GM18505 (cell line): ENCODE measurements around the gene RETN.
A peak's percentile ranks its signal among the peaks of the same experiment; 100 is the strongest.

Experiments
- ATAC-seq: cut with Tn5 transposase; IDR thresholded peaks from one replicate; pipeline ENCODE4 v1.9.1; 2021; ENCODE audit not compliant: unreplicated experiment
- POLR2A ChIP-seq: IDR thresholded peaks from 4 replicates; pipeline ENCODE4 v1.6.1; 2011; ENCODE audit warnings: borderline replicate concordance; ENCODE audit not compliant: insufficient read depth, insufficient read length; ENCODE audit errors: extremely low read depth

The RETN gene

GRCh38 chr19:7694499-7694898, 25.6 kb downstream of the RETN start:
- TF ChIP-seq POLR2A = no peak
- ATAC-seq = no peak

DNA sequence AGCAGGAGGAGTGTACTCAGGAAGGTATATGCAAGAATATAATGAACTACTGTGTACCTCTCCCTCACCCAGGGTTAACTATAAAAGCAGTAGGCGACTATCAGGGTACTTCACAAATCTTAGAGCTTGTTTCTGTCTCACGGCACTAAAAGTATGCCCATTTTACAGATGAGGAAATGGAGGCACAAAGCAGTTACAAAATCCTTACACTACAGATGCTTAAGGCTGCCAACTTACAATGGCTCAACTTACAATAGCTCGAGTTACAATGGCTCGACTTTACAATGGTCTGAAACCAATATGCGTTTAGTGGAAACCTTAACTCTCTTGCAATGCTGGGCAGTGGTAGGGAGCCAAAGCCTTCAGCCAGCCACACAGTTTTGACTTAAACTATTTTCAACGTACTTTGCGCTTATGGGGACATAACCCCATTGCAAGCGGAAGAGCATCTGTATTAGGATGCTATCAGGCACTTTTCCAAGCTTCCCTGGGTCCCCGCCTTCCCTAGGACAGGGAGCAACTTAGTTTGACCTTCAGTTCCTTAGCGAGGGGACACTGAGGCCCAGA, 29.0 kb downstream of the RETN start:
- no peak for ATAC-seq

GRCh38 chr19:7698583-7698982, 29.7 kb downstream of the RETN start:
- ATAC-seq = no peak
- TF ChIP-seq POLR2A = peak; percentile 26

More for the DNA sequence above, 29.0 kb downstream of the RETN start:
- no peak for TF ChIP-seq POLR2A

DNA sequence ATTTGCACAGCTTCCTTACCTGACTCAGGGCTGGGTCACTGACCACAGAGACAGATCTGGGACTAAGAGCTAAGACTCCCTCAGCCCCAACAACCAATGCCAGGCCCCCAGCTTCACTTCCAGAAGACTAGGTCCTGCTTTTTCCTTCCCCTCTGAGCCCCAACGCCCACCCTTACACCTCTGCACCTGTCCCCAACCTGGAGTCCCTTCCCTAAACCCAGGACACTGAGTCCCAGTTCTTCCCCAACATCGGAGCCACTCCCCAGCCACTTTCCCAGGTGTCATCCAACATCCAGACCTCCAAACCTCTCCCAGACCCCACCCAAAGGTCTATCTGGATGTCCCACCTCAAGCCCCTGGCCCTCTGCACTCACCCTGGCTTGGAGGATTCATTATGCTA, 30.2 kb downstream of the RETN start:
- peak; percentile 26 for TF ChIP-seq POLR2A
- ATAC-seq = no peak

GRCh38 chr19:7699417-7700401, 30.9 kb downstream of the RETN start:
- TF ChIP-seq POLR2A = peak; percentile 50

DNA sequence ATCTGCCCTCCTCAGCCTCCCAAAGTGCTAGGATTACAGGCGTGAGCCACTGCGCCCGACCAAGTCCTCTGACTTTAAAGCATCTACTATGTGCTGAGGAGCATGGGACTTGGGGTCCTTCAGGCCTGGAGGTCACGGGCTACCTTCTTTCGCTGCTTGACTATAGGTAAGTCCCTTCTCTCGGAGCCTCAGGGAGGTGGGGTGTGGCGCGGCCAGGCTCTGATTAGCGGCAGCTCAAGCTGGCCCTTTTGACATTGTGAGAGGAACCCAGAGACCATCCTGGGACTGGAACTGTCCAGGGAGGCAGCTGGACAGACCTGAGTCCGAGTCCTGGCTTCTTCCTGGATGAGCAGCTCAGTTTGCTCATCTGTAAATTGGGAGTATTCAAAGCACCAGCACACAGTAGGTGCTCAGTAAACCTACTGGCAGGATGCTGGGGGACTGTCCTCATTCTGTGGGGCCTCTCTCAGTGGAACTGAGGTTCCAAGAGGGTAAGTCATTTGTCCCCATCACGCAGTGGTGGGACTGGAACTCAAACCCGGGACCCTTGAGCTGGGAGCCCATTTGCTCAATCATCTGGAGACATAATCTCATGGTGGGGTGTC, 32.3 kb downstream of the RETN start:
- peak; percentile 26 for TF ChIP-seq POLR2A
- no peak for ATAC-seq

More at GRCh38 chr19:7699417-7700401, 30.9 kb downstream of the RETN start:
- ATAC-seq = no peak

DNA sequence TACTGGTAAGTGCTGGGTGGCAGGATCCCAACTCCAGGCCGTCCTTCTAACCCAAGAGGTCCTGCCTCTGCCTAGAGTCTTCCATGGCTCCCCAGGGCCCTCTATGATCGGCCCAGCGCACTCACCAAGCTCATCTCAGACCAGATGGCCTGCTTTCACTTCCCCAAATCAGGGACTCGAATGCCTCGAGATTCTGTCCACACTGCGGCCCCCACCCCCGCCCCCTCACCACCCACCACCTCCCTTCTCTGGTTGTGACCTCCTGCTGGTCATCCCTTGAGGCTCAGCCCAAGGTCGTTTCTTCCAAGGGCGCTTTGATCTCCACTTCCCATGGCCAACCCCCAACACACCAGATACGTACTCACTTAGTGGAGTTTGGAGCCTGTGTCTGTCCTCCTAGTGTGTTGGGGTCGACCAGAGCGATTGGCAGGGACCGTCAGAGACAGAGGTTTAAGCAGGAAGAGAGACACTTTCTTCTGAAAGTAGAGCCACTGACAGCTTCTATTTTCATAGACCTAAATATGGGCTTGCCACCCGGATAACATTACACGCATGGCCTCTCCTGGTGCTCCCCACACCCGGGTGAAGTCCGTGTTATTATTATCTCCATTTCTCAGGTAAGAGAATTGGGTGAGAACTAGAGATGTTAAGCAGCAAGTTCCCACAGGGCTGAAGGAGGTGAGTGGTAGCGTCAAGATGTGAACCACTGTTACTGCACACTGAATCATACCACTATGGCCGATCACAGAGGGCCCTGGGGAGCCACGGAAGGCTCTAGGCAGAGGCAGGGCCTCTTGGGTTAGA, 33.0 kb downstream of the RETN start, which contains the start of gene FCER2:
Gene FCER2, minus strand, starts transcription at position 478 of the 804 bp plus-strand sequence. CDS start 2,371 bp downstream, outside the sequence.
- peak; percentile 38 for ATAC-seq
- TF ChIP-seq POLR2A = peak; percentile 66

DNA sequence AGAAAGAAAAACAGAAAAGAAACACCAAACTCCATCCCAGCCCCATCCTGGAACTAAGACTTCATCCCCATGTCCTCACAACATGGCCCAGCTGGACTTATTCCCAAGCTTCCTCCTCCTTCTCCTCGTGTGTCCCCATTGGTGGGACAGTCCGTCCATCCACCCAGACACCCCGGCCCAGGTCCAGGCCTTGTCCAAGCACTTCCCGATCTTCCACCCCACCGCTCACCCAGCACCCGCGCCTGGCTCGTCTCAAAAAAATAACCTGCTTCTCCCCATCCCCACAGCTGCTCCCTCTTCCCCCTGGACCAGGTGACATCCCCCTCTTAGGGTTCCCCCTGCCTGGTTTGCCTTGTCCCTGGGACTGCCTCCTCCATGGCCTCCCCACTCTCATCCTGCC, 34.5 kb downstream of the RETN start:
- no peak for ATAC-seq
- TF ChIP-seq POLR2A = no peak

DNA sequence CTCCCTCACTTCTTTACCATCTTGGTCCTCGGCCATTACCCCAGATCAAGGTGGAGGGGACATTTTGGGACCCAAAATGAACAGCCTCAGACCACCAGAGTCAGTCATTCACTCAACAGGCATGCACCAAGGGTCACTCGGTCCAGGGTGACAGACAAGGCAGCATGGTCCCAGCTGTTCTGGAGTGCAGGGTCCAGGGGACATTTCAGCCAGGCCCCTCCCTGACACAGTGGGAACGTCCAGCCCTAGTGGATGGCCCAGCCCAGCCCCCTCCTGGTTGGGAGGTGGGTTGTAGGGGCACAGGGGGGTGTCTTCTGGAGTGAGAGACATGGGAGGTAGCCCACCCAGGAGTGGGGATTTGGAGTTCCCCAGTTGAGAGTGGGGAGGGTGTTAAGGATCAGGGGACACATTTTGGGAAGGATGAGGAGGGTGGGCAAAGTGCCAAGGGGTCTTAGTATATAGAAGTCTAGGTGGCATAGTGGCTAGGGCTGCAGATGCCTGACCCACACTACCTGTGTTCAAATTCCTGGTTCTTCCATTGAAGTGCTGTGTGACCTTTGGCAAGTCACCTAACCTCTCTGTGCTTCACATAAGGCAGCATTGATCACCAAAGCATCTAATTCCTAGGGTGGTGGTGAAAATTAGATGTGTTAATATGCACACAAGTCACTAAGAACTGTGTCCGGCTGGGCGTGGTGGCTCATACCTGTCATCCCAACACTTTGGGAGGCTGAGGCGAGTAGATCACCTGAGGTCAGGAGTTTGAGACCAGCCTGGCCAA, 35.6 kb downstream of the RETN start:
- no peak for TF ChIP-seq POLR2A
- ATAC-seq = no peak

DNA sequence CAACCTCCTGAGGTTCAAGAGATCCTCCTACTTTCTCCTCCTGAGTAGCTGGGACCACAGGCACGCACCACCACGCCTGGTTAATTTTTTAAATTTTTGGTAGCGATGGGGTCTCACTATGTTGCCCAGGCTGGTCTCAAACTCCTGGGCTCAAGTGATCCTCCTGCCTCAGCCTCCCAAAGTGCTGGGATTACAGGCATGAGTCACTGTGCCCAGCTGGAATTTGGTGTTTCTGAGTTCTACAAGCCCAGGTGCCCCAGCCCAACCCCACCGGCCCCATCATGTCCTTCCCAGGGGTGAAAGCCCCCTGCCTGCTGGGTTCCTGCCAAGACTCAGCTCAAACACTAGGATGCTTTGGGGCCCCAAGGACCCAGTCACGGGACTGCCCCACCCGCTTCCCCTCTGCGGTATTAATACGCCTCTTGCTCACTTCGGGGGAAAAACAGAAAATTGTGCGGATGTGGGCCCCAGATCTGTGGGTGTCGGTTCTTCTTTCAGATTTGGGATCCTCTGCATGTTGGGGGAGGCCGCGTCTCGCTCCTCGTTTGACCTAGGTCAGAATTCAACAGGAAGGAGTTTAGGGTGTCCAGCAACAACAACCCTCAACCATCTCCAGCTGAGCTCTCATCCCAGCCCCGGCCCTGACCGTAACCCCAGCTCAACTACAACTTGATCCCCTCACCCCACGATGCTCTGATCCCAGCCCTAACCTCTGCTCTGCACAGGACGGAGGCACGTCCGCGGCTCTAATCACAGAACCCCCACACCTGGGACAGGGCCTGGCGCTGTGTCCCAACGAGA, 36.7 kb downstream of the RETN start:
- TF ChIP-seq POLR2A = peak; percentile 56
- peak; percentile 42 for ATAC-seq

DNA sequence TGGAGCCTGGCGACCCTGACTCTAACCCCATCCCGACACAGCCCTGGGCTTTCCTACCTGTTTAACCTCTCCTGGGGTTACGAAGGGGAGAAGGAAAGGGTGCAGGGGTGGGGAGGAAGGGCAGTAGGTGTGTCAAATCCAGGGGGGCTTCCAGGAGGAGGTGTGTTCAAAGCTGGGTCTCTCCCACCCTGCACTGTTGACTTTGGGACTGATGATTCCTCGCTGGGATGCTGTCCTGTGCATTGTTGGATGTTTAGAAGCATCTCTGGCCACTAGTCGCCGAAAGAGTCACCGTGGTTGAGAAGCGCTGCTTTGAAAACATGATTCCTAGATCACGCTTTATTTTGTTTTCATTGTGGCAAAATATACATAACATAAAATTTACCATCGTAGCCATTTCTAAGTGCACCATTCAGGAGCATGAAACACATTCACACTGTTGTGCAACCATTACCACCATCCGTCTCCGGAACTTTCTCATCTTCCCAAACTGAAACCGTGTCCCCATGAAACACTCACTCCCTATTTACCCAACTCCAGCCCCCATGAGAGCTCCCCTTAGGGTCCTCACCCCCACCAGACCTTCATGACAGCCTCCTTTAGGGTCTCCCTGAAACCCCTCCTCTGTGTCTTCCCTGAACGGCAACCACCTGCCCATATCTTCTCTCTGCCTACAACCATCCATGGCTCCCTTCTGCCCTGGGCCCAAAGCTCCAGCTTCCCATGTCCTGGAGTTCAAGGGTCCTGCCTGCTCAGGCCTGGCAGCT, 37.5 kb downstream of the RETN start:
- no peak for ATAC-seq
- TF ChIP-seq POLR2A = no peak

- no peak for TF ChIP-seq POLR2A
- no peak for ATAC-seq
Observed at GRCh38 chr19:7706955-7707456, 38.2 kb downstream of the RETN start.
